ENCODE results near the gene TES.
"Not testable (repeated sequence)": the region's sequence is repeated elsewhere in the genome, so short reads cannot be mapped to it uniquely, and the experiment has no call there.

TES gene

DNA sequence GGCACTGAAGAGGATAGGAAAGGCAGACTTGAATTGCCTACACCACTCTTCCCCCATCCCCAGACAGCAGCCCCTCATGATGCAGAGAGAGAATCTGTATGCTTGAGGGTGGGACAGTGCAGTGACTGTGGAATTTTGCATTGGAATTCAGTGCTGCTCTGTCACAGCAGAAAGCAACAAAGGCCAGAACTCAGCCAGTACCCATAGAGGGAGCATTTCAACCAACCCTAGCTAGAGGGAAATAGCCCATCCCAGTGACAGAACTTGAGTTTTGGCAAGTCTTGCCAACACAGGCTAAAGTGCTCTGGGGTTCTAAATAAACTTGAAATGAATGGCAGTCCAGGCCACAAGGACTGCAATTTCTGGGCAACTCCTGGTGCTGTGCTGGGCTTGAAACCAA lies 80.4 kb downstream of the TES start:
- no peak for DNase-seq
- TF ChIP-seq, protein P1, sequence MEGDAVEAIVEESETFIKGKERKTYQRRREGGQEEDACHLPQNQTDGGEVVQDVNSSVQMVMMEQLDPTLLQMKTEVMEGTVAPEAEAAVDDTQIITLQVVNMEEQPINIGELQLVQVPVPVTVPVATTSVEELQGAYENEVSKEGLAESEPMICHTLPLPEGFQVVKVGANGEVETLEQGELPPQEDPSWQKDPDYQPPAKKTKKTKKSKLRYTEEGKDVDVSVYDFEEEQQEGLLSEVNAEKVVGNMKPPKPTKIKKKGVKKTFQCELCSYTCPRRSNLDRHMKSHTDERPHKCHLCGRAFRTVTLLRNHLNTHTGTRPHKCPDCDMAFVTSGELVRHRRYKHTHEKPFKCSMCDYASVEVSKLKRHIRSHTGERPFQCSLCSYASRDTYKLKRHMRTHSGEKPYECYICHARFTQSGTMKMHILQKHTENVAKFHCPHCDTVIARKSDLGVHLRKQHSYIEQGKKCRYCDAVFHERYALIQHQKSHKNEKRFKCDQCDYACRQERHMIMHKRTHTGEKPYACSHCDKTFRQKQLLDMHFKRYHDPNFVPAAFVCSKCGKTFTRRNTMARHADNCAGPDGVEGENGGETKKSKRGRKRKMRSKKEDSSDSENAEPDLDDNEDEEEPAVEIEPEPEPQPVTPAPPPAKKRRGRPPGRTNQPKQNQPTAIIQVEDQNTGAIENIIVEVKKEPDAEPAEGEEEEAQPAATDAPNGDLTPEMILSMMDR (IDR thresholded peaks at IDR 0.05), result no peak
- H3K36me3 Mint-ChIP-seq (ENCODE audit: low read depth), result no peaks in the 10 kb centered on the region
- peaks cover 40% of the 10 kb centered on the region for H3K9me3 Mint-ChIP-seq
- H3K4me1 Mint-ChIP-seq, result no peaks in the 10 kb centered on the region
- H3K4me3 Mint-ChIP-seq, result no peak overlapping the region
- H3K27ac Mint-ChIP-seq, result no peak overlapping the region
- H3K27me3 Mint-ChIP-seq (ENCODE audit: low read depth, poor library complexity), result peaks cover 13% of the 10 kb centered on the region

DNA sequence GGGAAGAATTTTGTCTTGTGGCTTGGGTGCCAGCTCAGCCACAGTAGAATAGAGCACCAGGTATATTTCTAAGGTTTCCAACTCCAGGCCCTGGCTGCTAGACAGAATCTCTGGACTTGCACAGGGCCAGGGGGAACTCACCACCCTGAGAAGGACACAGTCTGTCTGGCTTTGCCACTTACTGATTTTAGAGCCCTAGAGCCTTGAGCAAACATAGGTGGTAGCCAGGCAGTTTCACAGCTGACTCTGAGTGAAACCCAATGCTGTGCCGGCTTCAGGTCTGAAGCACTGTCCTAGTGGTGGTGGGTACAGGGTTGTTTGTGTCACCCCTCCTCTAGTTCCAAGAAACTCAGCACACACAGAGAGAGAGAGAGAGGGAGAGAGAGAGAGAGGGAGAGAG lies 81.6 kb downstream of the TES start:
- no peak overlapping the region for H3K27ac Mint-ChIP-seq
- no peaks in the 10 kb centered on the region for H3K36me3 Mint-ChIP-seq (ENCODE audit: low read depth)
- H3K4me3 Mint-ChIP-seq, result no peak overlapping the region
- H3K9me3 Mint-ChIP-seq, result peaks cover 52% of the 10 kb centered on the region
- TF ChIP-seq, protein P1 (IDR thresholded peaks at IDR 0.05), result no peak
- H3K27me3 Mint-ChIP-seq (ENCODE audit: low read depth, poor library complexity), result peaks cover 7% of the 10 kb centered on the region
- DNase-seq, result no peak
- H3K4me1 Mint-ChIP-seq, result no peaks in the 10 kb centered on the region

DNA sequence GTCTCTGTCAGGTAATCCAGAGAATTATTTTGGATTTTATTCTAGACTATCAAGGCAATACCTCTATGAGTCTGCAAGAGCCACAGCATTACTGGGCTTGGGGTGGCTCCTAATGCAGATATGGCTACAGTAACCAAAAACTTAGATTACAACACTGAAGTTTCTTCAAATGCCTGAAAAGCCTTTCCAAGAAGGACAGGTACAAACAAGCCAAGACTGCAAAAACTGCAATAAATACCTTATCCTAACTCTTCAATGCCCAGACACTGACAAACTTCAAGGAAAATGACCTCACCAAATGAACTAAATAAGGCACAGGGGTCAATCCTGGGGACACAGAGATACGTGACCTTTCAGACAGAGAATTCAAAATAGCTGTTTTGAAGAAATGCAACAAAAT lies 82.0 kb downstream of the TES start:
- TF ChIP-seq, protein P1 (IDR thresholded peaks at IDR 0.05), result no peak
- Mint-ChIP-seq H3K27ac (no peak overlapping the region), H3K9me3 (peaks cover 57% of the 10 kb centered on the region), H3K36me3 (ENCODE audit: low read depth) (no peaks in the 10 kb centered on the region), H3K27me3 (ENCODE audit: low read depth, poor library complexity) (peaks cover 6% of the 10 kb centered on the region), H3K4me3 (no peak overlapping the region), H3K4me1 (no peaks in the 10 kb centered on the region)
- DNase-seq, result no peak

DNA sequence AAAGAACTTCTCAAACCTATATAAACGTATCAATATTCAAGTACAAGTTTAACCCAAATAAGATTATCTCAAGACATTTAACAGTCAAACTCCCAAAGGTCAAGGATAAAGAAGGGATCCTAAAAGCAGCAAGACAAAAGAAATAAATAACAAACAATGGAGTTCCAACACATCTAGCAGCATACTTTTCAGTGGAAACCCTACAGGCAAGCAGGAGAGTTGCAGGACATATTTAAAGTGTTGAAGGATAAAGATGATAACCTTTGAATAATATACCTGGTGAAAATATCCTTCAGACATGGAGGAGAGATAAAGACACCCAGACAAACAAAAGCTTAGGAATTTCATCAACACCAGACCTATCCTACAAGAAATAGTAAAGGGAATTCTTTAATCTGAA lies 82.8 kb downstream of the TES start:
- H3K4me1 Mint-ChIP-seq, result no peaks in the 10 kb centered on the region
- TF ChIP-seq, protein P1 (IDR thresholded peaks at IDR 0.05), result peak; percentile 13
- no peaks in the 10 kb centered on the region for H3K36me3 Mint-ChIP-seq (ENCODE audit: low read depth)
- no peak overlapping the region for H3K4me3 Mint-ChIP-seq
- DNase-seq, result no peak
- peaks cover 61% of the 10 kb centered on the region for H3K9me3 Mint-ChIP-seq
- H3K27ac Mint-ChIP-seq, result no peak overlapping the region
- H3K27me3 Mint-ChIP-seq (ENCODE audit: low read depth, poor library complexity), result peaks cover 3% of the 10 kb centered on the region

DNA sequence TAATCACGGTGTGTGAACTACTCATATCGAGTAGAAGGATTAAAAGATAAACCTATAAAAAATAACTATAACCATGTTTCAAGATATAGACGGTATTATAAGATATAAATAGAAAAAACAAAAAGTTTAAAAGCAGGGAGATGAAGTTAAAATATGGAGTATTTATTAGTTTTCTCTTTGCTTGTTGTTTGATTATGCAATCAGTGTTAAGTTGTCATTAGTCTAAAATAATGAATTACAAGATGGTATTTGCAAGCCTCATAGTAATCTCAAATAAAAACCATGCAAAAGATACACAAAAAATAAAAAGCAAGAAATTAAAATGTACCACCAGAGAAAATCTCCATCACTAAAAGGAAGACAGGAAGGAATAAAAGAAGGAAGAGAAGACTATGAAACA lies 83.3 kb downstream of the TES start:
- H3K4me3 Mint-ChIP-seq, result no peak overlapping the region
- peaks cover 65% of the 10 kb centered on the region for H3K9me3 Mint-ChIP-seq
- TF ChIP-seq, protein P1 (IDR thresholded peaks at IDR 0.05), result no peak
- H3K27me3 Mint-ChIP-seq (ENCODE audit: low read depth, poor library complexity), result peaks cover 3% of the 10 kb centered on the region
- H3K27ac Mint-ChIP-seq, result no peak overlapping the region
- H3K4me1 Mint-ChIP-seq, result no peaks in the 10 kb centered on the region
- DNase-seq, result no peak
- H3K36me3 Mint-ChIP-seq (ENCODE audit: low read depth), result no peaks in the 10 kb centered on the region

DNA sequence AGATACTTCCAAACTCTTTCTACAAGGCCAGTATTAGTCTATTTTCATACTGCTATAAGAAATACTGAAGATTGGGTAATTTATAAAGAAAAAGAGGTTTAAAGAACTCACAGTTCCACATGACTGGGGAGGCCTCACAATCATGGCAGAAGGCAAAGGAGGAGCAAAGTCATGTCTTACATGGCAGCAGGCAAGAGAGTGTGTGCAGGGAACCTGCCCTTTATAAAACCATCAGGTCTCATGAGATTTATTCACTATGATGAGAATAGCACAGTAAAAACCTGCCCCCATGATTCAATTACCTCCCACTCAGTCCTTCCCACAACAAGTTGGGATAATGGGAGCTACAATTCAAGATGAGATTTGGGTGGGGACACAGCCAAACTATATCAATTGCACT lies 85.6 kb downstream of the TES start:
- not testable (repeated sequence) for H3K27ac Mint-ChIP-seq; H3K4me3 Mint-ChIP-seq; H3K27me3 Mint-ChIP-seq (ENCODE audit: low read depth, poor library complexity); H3K36me3 Mint-ChIP-seq (ENCODE audit: low read depth); DNase-seq; H3K4me1 Mint-ChIP-seq
- H3K9me3 Mint-ChIP-seq, result peaks cover 66% of the 10 kb centered on the region

All from nephron progenitor cell (in vitro differentiated cells).